ENCODE data around the gene ANXA11.

- TF ChIP-seq MAX (IDR thresholded peaks at IDR 0.05) (no peak), POLR2A (IDR thresholded peaks at IDR 0.05; ENCODE audit: borderline replicate concordance, extremely low read depth, insufficient read depth, insufficient read length) (no peak), CTCF (IDR thresholded peaks at IDR 0.05 in 2 of 3, conservative IDR thresholded peaks at IDR 0.05 in 1 of 3; ENCODE audit: borderline replicate concordance in 1 of 3, insufficient read depth in 1 of 3, low read depth in 2 of 3, low read length in 2 of 3) (no peak), EGR1 (IDR thresholded peaks at IDR 0.05; ENCODE audit: low read depth) (no peak), REST (IDR thresholded peaks at IDR 0.05; ENCODE audit: low read depth) (no peak), RAD21 (IDR thresholded peaks at IDR 0.05; ENCODE audit: low read depth) (no peak), POLR2AphosphoS5 (IDR thresholded peaks at IDR 0.05; ENCODE audit: low read depth, low read length) (no peak), YY1 (IDR thresholded peaks at IDR 0.05; ENCODE audit: extremely low read depth, insufficient replicate concordance, low read depth, low read length) (no peak), ZFX (IDR thresholded peaks at IDR 0.05) (no peak), SIN3A (IDR thresholded peaks at IDR 0.05; ENCODE audit: low read depth) (no peak), ATF3 (IDR thresholded peaks at IDR 0.05) (no peak), ZNF274 (IDR thresholded peaks at IDR 0.05; ENCODE audit: low read depth, low read length) (no peak)
Observed at GRCh38 chr10:80154626-80154977, 50.7 kb downstream of the ANXA11 start.

Data from HCT116 (cell line).